HG03196 (cell line): ENCODE data around the gene TDRD9.
"Not testable (repeated sequence)": the region's sequence is repeated elsewhere in the genome, so short reads cannot be mapped to it uniquely, and the experiment has no call there.

Experiments used
- ATAC-seq: cut with Tn5 transposase; IDR thresholded peaks from one replicate; pipeline ENCODE4 v1.9.1; 2021; ENCODE audit not compliant: unreplicated experiment

The TDRD9 gene

DNA sequence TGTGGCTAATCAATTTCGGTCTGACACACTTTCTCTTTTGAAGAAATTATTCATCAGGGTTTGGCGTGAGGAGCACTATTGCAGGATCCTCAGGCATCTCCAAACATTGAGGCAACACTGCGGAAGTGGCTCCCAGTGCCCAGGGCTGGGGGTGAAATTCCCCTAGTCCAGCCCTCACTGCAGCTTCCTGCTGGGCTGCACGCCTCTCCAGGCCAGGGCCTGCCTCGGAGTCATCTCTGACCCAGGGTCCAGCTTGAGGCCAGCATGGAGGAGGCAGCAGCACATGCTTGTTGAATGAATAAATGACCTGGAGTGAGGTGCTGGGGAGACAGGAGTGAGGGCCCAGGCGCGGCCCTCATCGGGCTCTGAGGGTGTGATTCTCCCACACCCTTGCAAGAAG, 36.0 kb upstream of the TDRD9 start:
- ATAC-seq, result no peak

DNA sequence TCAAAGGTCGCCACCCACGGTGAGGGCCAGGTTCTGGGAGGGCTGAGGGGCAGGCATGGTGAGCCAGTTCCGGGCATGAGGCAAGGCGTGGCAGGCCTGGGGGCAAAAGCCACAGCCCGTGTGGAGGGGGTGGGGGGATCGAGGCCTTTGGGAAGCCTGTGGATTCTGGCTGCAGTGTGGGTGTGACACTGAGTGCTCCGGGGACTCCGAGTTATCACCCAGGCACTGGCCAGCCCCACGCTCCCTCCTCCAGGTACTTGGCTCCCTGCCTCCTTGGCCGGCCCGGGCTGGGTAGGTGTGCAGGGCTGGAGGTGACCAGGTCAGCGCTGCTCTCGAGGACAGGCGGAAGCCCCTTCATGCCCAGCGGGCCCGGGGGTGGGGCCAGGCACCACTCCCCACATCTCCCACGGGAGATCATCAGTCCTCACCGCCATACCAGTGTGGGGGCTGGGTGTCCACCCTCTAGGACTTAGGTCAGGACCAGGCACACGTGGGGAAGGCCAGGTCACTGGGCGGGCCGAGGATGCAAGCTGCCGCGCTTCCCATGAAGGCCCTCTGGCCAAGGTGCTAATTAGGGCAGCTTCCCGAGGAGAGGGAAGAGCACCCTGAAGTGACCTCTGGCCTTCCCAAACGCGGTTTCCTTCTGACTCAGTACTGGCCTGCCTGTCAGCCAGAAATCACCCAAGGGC, 34.1 kb upstream of the TDRD9 start:
- no peak for ATAC-seq

DNA sequence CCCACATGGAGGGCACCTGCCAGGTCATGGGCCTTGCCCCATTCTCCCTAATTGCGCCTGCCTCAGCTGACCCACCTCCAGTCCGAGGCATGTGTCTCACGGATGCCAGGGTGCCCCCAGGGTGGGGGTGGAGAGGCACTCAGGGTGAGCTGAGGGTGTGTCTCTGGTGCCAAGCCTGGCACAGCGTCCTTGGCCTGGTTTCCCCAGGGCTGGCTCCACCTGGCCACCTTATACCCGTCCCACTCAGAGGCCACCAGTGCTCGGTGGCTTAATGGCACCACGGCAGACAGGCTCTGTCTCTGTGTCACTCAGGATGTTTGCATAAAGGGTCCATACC, 33.6 kb upstream of the TDRD9 start:
- ATAC-seq, result no peak

DNA sequence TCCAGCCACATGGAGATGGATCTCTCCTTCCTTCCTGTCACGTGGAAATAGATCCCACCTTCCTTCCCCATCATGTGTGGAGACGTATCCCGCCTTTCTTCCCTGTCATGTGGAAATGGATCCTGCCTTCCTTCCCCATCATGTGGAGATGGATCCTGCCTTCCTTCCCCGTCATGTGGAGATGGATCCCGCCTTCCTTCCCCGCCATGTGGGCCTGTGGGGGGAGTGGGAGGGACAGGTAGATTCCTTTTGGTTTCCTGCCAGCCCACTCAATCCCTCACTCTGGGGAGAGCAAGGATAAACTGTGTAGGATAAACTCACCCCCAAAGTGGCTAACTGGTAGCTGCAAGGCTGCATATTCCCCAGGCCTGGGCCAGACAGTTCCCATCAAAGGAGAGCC, 31.7 kb upstream of the TDRD9 start:
- no peak for ATAC-seq

- no peak for ATAC-seq
Measured at GRCh38 chr14:103897075-103897947, 30.9 kb upstream of the TDRD9 start.

DNA sequence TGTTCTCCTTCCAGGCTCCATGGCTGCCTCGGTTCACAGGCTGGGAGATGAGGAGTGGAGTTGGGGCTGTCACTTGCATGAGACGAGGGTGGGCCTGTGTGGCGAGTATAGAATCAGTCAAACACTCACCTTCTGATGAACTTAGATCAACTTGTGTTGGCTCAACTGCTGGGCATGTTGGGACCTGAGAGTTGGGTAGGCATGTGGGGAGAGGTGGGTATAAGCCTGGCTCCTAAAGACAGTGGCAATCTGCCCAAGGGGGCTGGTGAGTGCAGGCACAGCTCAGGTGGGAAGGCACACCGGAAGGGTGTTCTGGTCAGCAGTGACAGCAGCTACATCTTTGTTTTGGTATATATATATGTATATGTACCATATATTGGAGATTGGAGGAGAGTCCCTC, 30.1 kb upstream of the TDRD9 start:
- no peak for ATAC-seq

- no peak for ATAC-seq
Measured at GRCh38 chr14:103898711-103899110, 29.5 kb upstream of the TDRD9 start.

- ATAC-seq, result no peak
Measured at GRCh38 chr14:103899316-103899715, 28.9 kb upstream of the TDRD9 start.

- ATAC-seq, result no peak
Measured at GRCh38 chr14:103899833-103900232, 28.4 kb upstream of the TDRD9 start.

DNA sequence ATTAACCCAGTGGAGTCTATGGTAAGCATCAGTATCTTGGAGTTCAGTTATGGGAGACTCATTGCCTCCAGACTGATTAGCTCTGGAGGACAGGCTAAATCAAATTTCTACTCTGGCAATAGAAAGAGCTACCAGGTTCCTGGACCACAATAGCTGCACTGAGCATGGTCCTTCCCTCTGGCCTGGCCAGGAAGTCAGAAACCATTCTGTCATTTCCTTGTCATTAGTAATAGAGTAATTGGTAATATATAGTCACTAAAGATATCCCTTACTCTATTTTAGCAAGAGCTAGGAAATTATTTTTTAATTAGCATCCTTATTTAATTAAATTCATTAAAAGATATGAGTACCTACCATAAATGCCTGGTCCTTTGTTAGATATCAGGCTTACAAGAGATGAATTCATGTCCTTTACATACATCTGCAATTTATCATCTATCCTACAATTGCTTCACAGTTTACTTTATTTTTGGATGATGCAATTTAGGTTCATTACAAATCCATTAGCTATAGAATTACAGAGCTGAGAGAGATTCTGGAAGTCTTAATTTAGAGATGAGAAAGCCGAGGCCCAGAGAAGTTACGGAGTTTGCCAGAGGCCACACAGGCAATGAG, 23.7 kb upstream of the TDRD9 start:
- ATAC-seq, result no peak

DNA sequence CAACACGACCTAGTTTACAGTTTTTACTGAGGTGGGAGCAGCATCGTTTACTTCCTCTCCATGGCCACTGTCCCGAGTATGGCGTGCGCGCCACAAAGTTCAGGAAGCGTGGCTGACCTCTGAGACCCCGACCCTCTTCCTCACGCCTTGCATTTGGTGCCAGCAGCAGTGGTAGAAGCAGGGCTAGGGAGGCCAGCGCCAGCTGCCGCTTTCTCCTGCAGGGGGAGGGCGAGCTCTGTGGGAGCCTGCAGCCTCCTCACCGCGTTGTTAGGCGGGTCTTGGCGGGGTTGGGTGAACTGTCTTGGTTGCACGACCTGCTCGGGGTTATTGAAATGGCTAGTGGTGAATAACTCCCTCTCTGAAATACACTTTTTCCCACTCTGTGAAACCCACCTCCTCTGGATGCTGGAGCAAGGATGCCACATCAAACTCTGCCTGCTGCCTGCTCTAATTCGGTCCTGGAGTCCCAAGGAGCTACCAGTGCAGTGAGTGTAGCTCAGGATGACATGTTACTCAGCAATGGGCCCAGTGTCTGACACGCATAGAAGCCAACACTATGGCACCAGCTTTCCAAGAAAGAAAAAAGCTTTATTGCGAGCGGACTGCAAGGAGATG, 22.3 kb upstream of the TDRD9 start:
- ATAC-seq, result no peak

GRCh38 chr14:103908580-103908979, 19.7 kb upstream of the TDRD9 start:
- no peak for ATAC-seq

DNA sequence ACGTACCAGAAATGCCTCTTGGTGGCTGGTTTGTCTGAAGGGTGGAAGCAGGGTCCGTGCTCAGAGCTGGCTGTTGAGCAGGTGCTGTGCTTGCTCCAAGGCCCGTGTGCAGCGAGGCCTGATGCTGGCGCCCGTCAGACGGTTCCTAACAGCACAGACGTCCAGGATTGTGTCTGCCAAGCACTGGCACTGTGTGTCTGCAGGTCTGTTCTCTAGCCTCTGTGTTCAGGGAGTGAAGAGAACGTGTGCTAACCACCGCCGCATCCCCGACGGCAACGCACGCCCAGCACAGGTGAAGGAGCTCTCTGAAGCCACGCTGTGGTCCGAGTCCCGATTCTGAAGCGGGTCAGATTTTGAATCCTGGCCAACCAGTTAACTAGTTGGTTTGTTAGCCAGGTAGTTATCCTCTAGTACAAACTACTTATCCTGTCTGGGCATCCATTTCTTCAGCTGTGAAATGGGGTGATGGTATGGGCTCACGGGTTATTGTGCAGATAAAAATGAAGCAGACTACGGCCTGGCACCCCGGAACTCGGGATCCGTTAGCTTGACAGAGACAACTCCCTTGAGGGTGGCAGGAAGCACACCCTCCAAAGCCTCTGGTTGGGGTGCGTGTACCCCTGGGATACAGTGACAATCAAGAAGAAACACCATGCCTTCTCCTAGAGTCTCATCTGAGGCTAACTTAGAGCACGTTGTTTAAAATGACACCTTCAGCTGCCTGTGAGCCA, 18.6 kb upstream of the TDRD9 start:
- ATAC-seq, result no peak

DNA sequence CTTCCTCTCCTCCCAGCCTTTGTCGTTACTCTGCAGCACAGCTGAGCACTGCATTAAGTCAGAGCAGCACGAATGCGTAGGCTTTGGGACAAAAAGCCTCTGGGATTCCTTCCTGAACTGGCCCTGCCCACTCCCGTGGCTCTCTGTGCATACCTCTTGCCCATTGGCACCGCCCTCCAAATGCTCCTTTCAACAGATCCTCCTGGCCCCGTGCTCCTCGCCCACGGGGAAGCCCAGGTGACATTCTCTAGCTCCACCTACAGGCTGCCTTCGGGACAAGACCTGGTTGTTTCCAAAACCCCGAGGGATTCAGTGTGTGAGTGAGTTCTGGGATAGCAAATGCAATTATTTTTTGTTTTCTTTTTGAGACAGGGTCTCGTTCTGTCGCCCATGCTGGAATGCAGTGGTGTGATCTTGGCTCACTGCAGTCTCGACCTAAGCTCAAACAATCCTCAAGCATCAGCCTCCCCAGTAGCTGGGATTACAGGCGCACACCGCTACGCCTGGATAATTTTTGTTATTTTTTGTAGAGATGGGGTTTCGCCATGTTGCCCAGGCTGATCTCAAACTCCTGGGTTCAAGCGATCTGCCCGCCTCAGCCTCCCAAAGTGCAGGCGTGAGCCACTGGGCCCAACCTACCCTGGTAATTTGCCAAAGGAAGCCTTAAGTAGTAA, 17.9 kb upstream of the TDRD9 start:
- ATAC-seq, result no peak

GRCh38 chr14:103910984-103911383, 17.3 kb upstream of the TDRD9 start:
- ATAC-seq, result no peak

GRCh38 chr14:103915616-103916015, 12.6 kb upstream of the TDRD9 start:
- no peak for ATAC-seq

- no peak for ATAC-seq
Measured at GRCh38 chr14:103916636-103917262, 11.5 kb upstream of the TDRD9 start.

DNA sequence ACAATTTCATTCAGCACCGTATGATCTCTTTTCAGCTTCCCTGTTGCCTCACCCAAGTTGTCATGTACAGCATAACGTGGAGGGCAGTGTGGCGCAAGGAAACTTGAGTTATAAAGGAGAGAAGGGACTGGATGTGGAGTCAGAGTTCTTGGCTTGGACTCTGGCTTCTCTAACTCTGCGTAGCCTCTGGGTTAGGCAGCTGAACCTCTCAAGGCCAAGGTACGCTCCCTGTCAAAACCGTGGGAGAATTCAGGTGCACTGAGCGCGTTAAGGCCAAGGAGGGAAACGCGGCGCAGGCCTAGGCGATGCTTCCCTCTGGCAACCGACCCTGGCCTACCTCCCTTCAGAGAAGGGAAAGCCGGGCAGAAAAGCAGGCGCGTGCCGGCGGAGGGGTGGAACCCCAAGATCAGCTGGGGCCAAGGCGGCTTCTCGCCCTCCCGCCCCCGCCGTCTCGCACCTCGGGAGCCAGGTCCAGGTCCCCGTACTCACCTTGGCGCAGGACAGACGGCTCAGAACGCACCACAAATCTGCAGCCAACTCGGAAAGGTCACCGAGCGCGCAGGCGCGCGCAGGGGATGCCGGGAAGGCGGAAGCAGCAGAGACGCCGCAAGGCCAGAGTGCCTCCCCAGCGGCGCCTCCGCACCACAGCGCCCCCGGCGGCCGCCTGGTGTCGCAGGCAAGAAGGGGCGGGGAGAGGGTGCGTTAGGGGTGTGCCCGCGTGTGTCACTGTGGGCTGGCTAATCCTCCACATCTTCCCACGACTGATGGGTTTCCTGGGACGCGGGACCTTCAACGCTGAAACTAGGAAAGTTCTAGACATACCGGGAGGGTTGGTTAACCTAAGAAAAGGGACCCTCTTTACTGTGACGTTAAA, 7.0 kb upstream of the TDRD9 start:
- peak; percentile 95 for ATAC-seq

DNA sequence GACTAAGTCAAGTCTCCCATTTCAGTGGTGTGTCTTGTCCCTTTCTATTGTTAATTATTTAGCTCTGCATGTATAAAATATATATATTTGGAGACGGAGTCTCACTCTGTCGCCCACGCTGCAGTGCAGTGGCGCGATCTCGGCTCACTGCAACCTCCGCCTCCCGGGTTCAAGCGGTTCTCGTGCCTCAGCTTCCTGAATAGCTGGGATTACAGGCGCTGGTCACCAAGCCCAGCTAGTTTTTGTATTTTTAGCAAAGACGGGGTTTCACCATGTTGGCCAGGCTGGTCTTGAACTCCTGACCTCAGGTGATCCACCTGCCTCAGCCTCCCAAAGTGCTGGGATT, 6.4 kb upstream of the TDRD9 start:
- ATAC-seq, result not testable (repeated sequence)
